CD4-positive, alpha-beta T cell treated with Interleukin-6 for 4 hours (primary cell): Measurements from ENCODE around the gene VPS26C.

Experiments used
- DNase-seq: peaks from one replicate; pipeline ENCODE4 v3.0.0-alpha.2; 2020; ENCODE audit warnings: mixed read lengths

The VPS26C gene

GRCh38 chr21:37263827-37264600 is 3.1 kb downstream of the VPS26C start:
- DNase-seq, result no peak

- no peak for DNase-seq
Observed at GRCh38 chr21:37259426-37259825, 7.7 kb downstream of the VPS26C start.

GRCh38 chr21:37257967-37258877 is 8.9 kb downstream of the VPS26C start:
- DNase-seq, result peak; percentile 81

GRCh38 chr21:37257511-37257966 is 9.6 kb downstream of the VPS26C start:
- no peak for DNase-seq

GRCh38 chr21:37253991-37254390 is 13.1 kb downstream of the VPS26C start:
- DNase-seq, result no peak

- DNase-seq, result no peak
Observed at GRCh38 chr21:37251294-37251634, 15.9 kb downstream of the VPS26C start.

GRCh38 chr21:37249112-37249904 is 17.8 kb downstream of the VPS26C start:
- no peak for DNase-seq

GRCh38 chr21:37248298-37248697 is 18.8 kb downstream of the VPS26C start:
- DNase-seq, result no peak

- DNase-seq, result no peak
Observed at GRCh38 chr21:37245151-37245550, 22.0 kb downstream of the VPS26C start.

GRCh38 chr21:37244501-37245095 is 22.5 kb downstream of the VPS26C start:
- peak; percentile 25 for DNase-seq

GRCh38 chr21:37243961-37244360 is 23.2 kb downstream of the VPS26C start:
- no peak for DNase-seq

GRCh38 chr21:37241426-37241825 is 25.7 kb downstream of the VPS26C start:
- no peak for DNase-seq

GRCh38 chr21:37240978-37241377 is 26.2 kb downstream of the VPS26C start:
- no peak for DNase-seq

- DNase-seq, result peak; percentile 16
Observed at GRCh38 chr21:37237764-37238163, 29.4 kb downstream of the VPS26C start.

- DNase-seq, result no peak
Observed at GRCh38 chr21:37237346-37237745, 29.8 kb downstream of the VPS26C start.

GRCh38 chr21:37233551-37234146 is 33.5 kb downstream of the VPS26C start:
- DNase-seq, result no peak

- no peak for DNase-seq
Observed at GRCh38 chr21:37232274-37233018, 34.7 kb downstream of the VPS26C start.

- DNase-seq, result no peak
Observed at GRCh38 chr21:37231671-37232070, 35.5 kb downstream of the VPS26C start.

- no peak for DNase-seq
Observed at GRCh38 chr21:37231249-37231645, 35.9 kb downstream of the VPS26C start.

- no peak for DNase-seq
Observed at GRCh38 chr21:37230632-37231248, 36.4 kb downstream of the VPS26C start.

GRCh38 chr21:37228003-37228400 is 39.1 kb downstream of the VPS26C start:
- no peak for DNase-seq
